HEK293 (cell line): ENCODE data around the gene TUG1.

Source experiments
- CTCF ChIA-PET: fragments of 350-600 bp; formaldehyde crosslinking; extraction: SDS; loops from one replicate; lab custom pipeline; 2021; ENCODE audit warnings: antibody characterized with exemption; lab: Yijun Ruan, JAX
- POLR2A ChIA-PET: fragments of 300-600 bp; formaldehyde crosslinking; extraction: SDS; loops from one replicate; lab custom pipeline; 2020; ENCODE audit warnings: antibody characterized with exemption, inconsistent platforms; lab: Yijun Ruan, JAX
- H3K27ac ChIP-seq: fragments of 200-500 bp; sonication (Bioruptor generic); 2 replicates; pipeline ENCODE4 v1.5.1; 2014; ENCODE audit warnings: low read depth, low read length, control low read depth, inconsistent platforms; ENCODE audit errors: extremely low read depth
- H3K36me3 ChIP-seq, 2 experiments: fragments of 200-500 bp in 1 of 2; sonication (Bioruptor generic) in 1 of 2; 1 replicate in 1 of 2; 2 replicates in 1 of 2; pipeline ENCODE4 v1.5.1; 2014 to 2017; ENCODE audit warnings: inconsistent platforms in 2 of 2, low read length in 2 of 2; ENCODE audit not compliant: control insufficient read depth in 2 of 2, insufficient read depth in 1 of 2
- H3K4me1 ChIP-seq: fragments of 200-500 bp; sonication (Bioruptor generic); 2 replicates; pipeline ENCODE4 v1.5.1; 2014; ENCODE audit warnings: mild to moderate bottlenecking, low read length, inconsistent platforms; ENCODE audit not compliant: control insufficient read depth, insufficient read depth
- H3K4me3 ChIP-seq: 2 replicates; pipeline ENCODE4 v1.5.1; 2011; ENCODE audit warnings: low read depth, mild to moderate bottlenecking, control low read depth, low read length, moderate library complexity
- H3K9me3 ChIP-seq: fragments of 200-500 bp; sonication (Bioruptor generic); 2 replicates; pipeline ENCODE4 v1.5.1; 2014; ENCODE audit warnings: low read depth, low read length, inconsistent platforms; ENCODE audit not compliant: control insufficient read depth, insufficient read depth
- HOXD13 ChIP-seq: sonication (generic); formaldehyde crosslinking; IDR thresholded peaks from 2 replicates; pipeline ENCODE4 v1.8.0; 2022; ENCODE audit warnings: missing genetic modification reagents, borderline replicate concordance
- SP2 ChIP-seq: fragments of 450-650 bp; formaldehyde crosslinking; IDR thresholded peaks from 2 replicates; pipeline ENCODE4 v1.5.1; 2016; ENCODE audit warnings: missing biosample characterization, missing genetic modification characterization
- WT1 ChIP-seq: fragments of 450-650 bp; formaldehyde crosslinking; IDR thresholded peaks from 2 replicates; pipeline ENCODE4 v1.5.1; 2016; ENCODE audit warnings: missing biosample characterization, missing genetic modification characterization
- ZBTB17 ChIP-seq: fragments of 450-650 bp; formaldehyde crosslinking; IDR thresholded peaks from 2 replicates; pipeline ENCODE4 v1.5.1; 2016; ENCODE audit warnings: missing biosample characterization, missing genetic modification characterization
- ZBTB48 ChIP-seq: fragments of 450-650 bp; formaldehyde crosslinking; IDR thresholded peaks from 2 replicates; pipeline ENCODE4 v1.5.1; 2016; ENCODE audit warnings: missing biosample characterization, missing genetic modification characterization
- ZEB2 ChIP-seq: fragments of 450-650 bp; formaldehyde crosslinking; IDR thresholded peaks from 2 replicates; pipeline ENCODE4 v1.5.1; 2016; ENCODE audit warnings: missing biosample characterization, missing genetic modification characterization
- ZFHX2 ChIP-seq: fragments of 450-650 bp; formaldehyde crosslinking; conservative IDR thresholded peaks from 2 replicates; pipeline ENCODE4 v1.5.1; 2016; ENCODE audit warnings: missing biosample characterization, missing genetic modification characterization
- ZFP3 ChIP-seq: fragments of 450-650 bp; formaldehyde crosslinking; IDR thresholded peaks from 2 replicates; pipeline ENCODE4 v1.5.1; 2016; ENCODE audit warnings: low read depth, missing biosample characterization, missing genetic modification characterization
- ZFP69B ChIP-seq: fragments of 450-650 bp; formaldehyde crosslinking; IDR thresholded peaks from 2 replicates; pipeline ENCODE4 v1.5.1; 2016; ENCODE audit warnings: missing biosample characterization, missing genetic modification characterization
- ZNF10 ChIP-seq: fragments of 450-650 bp; formaldehyde crosslinking; IDR thresholded peaks from 2 replicates; pipeline ENCODE4 v1.5.1; 2017; ENCODE audit warnings: missing biosample characterization, missing genetic modification characterization
- ZNF16 ChIP-seq: fragments of 450-650 bp; formaldehyde crosslinking; IDR thresholded peaks from 2 replicates; pipeline ENCODE4 v1.5.1; 2016; ENCODE audit warnings: low read depth, missing biosample characterization, missing genetic modification characterization
- ZNF211 ChIP-seq: fragments of 450-650 bp; formaldehyde crosslinking; IDR thresholded peaks from 2 replicates; pipeline ENCODE4 v1.5.1; 2016; ENCODE audit warnings: low read depth, missing biosample characterization, missing genetic modification characterization
- ZNF23 ChIP-seq: fragments of 450-650 bp; formaldehyde crosslinking; IDR thresholded peaks from 2 replicates; pipeline ENCODE4 v1.5.1; 2016; ENCODE audit warnings: missing biosample characterization, missing genetic modification characterization, borderline replicate concordance
- ZNF239 ChIP-seq: fragments of 450-650 bp; formaldehyde crosslinking; IDR thresholded peaks from 2 replicates; pipeline ENCODE4 v1.5.1; 2016; ENCODE audit warnings: missing biosample characterization, missing genetic modification characterization
- ZNF335 ChIP-seq: fragments of 450-650 bp; formaldehyde crosslinking; conservative IDR thresholded peaks from 2 replicates; pipeline ENCODE4 v1.5.1; 2016; ENCODE audit warnings: missing biosample characterization, missing genetic modification characterization
- ZNF416 ChIP-seq: fragments of 450-650 bp; formaldehyde crosslinking; IDR thresholded peaks from 2 replicates; pipeline ENCODE4 v1.5.1; 2016; ENCODE audit warnings: missing biosample characterization, missing genetic modification characterization
- ZNF571 ChIP-seq: fragments of 450-650 bp; formaldehyde crosslinking; IDR thresholded peaks from 2 replicates; pipeline ENCODE4 v1.5.0; 2017; ENCODE audit warnings: missing biosample characterization, missing genetic modification characterization
- ZNF610 ChIP-seq: fragments of 450-650 bp; formaldehyde crosslinking; IDR thresholded peaks from 2 replicates; pipeline ENCODE4 v1.5.1; 2016; ENCODE audit warnings: missing biosample characterization, missing genetic modification characterization, borderline replicate concordance
- ZNF677 ChIP-seq: fragments of 450-650 bp; IDR thresholded peaks from 2 replicates; pipeline ENCODE4 v1.5.0; 2018; ENCODE audit warnings: missing biosample characterization, mild to moderate bottlenecking, missing genetic modification characterization, moderate library complexity
- ZNF776 ChIP-seq: fragments of 450-650 bp; formaldehyde crosslinking; IDR thresholded peaks from 2 replicates; pipeline ENCODE4 v1.5.0; 2017; ENCODE audit warnings: missing biosample characterization, missing genetic modification characterization, borderline replicate concordance
- ZXDB ChIP-seq: fragments of 450-650 bp; formaldehyde crosslinking; IDR thresholded peaks from 2 replicates; pipeline ENCODE4 v1.5.1; 2016; ENCODE audit warnings: missing biosample characterization, missing genetic modification characterization
- TF ChIP-seq, protein P1 (sequence below): fragments of 450-650 bp; formaldehyde crosslinking; IDR thresholded peaks from 2 replicates; pipeline ENCODE4 v1.5.1; 2016; ENCODE audit warnings: missing biosample characterization, missing genetic modification characterization
- TF ChIP-seq, protein P2 (sequence below): fragments of 450-650 bp; formaldehyde crosslinking; IDR thresholded peaks from 2 replicates; pipeline ENCODE4 v1.5.1; 2017; ENCODE audit warnings: missing biosample characterization, missing genetic modification characterization
- TF ChIP-seq, protein P3 (sequence below): fragments of 450-650 bp; formaldehyde crosslinking; IDR thresholded peaks from 2 replicates; pipeline ENCODE4; 2016; ENCODE audit warnings: missing biosample characterization, missing genetic modification characterization
- TF ChIP-seq, protein P4 (sequence below): fragments of 450-650 bp; formaldehyde crosslinking; IDR thresholded peaks from 2 replicates; pipeline ENCODE4 v1.5.0; 2017; ENCODE audit warnings: missing biosample characterization, missing genetic modification characterization, borderline replicate concordance
- TF ChIP-seq, protein P5 (sequence below): IDR thresholded peaks from 2 replicates; pipeline ENCODE4 v1.6.1; 2011; ENCODE audit warnings: mild to moderate bottlenecking, low read depth, low read length, borderline replicate concordance

TUG1 gene

DNA sequence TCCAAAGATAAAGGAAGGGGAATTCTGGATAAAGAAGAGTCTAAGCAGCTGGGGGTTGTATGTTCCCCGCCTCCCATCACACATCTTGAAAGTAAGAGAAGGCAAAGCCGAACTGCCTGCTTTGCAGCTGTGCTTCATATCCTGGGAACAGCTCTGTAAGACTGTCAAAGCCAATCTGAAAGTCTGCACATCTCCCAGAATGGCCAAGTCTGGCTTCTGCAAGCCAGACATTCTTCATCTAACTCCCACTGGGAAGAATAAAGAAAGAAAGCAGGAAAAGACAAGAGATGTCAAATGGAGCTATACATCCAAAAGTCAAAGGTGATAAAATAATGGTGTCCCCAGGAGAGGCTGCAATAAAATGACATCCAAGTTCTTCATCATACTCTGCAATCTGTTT lies 15.9 kb upstream of the TUG1 start:
- Histone ChIP-seq H3K27ac (no peak overlapping the region), H3K36me3 (peaks cover 49 to 70% of the 10 kb centered on the region in 2 experiments), H3K4me1 (no peaks in the 10 kb centered on the region), H3K9me3 (no peaks in the 10 kb centered on the region), H3K4me3 (no peak overlapping the region)
- CTCF ChIA-PET = interaction anchor here (0.7 to 1.8 kb wide), 2 partner anchors 33 to 39 kb away, joined by 5 to 9 read pairs; no protein-coding TSS in a partner anchor
- POLR2A ChIA-PET = no interaction called here
- TF ChIP-seq ZBTB48 (tag by site-specific recombination) (no peak), ZNF677 (tag by site-specific recombination) (no peak), ZFHX2 (tag by site-specific recombination) (no peak), ZNF335 (tag by site-specific recombination) (no peak), HOXD13 (CRISPR knock-in tag) (no peak), SP2 (no peak), ZNF10 (tag by site-specific recombination) (no peak)
- TF ChIP-seq, protein P1, sequence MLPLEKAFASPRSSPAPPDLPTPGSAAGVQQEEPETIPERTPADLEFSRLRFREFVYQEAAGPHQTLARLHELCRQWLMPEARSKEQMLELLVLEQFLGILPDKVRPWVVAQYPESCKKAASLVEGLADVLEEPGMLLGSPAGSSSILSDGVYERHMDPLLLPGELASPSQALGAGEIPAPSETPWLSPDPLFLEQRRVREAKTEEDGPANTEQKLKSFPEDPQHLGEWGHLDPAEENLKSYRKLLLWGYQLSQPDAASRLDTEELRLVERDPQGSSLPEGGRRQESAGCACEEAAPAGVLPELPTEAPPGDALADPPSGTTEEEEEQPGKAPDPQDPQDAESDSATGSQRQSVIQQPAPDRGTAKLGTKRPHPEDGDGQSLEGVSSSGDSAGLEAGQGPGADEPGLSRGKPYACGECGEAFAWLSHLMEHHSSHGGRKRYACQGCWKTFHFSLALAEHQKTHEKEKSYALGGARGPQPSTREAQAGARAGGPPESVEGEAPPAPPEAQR = no peak

DNA sequence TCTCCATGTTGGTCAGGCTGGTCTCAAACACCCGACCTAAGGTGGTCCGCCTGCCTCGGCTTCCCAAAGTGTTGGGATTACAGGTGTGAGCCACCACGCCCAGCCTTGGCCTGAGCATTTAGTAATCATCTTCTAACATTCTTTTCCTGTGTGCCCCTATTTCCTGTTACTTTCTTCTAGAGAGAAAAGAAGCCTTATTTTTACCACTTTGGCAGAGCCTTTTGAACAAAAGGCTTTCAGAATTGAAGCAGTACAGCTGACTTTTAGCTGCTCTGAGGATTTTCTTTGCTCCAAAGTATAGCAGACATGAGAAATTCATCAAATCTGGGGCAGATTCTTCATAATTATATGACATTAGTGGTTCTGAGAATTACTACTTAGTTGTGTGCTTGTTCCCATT lies 13.9 kb upstream of the TUG1 start:
- ChIA-PET CTCF (no interaction called here), POLR2A (no interaction called here)
- H3K27ac ChIP-seq = no peak overlapping the region
- H3K9me3 ChIP-seq = no peaks in the 10 kb centered on the region
- peaks cover 37 to 51% of the 10 kb centered on the region in 2 experiments for H3K36me3 ChIP-seq
- no peak overlapping the region for H3K4me3 ChIP-seq
- TF ChIP-seq ZNF211 (tag by site-specific recombination) (no peak), ZEB2 (no peak), ZFP69B (tag by site-specific recombination) (no peak), ZNF239 (tag by site-specific recombination) (no peak), ZNF571 (tag by site-specific recombination) (no peak)
- TF ChIP-seq, protein P2, sequence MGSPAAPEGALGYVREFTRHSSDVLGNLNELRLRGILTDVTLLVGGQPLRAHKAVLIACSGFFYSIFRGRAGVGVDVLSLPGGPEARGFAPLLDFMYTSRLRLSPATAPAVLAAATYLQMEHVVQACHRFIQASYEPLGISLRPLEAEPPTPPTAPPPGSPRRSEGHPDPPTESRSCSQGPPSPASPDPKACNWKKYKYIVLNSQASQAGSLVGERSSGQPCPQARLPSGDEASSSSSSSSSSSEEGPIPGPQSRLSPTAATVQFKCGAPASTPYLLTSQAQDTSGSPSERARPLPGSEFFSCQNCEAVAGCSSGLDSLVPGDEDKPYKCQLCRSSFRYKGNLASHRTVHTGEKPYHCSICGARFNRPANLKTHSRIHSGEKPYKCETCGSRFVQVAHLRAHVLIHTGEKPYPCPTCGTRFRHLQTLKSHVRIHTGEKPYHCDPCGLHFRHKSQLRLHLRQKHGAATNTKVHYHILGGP (tag by site-specific recombination) = no peak
- H3K4me1 ChIP-seq = no peaks in the 10 kb centered on the region

DNA sequence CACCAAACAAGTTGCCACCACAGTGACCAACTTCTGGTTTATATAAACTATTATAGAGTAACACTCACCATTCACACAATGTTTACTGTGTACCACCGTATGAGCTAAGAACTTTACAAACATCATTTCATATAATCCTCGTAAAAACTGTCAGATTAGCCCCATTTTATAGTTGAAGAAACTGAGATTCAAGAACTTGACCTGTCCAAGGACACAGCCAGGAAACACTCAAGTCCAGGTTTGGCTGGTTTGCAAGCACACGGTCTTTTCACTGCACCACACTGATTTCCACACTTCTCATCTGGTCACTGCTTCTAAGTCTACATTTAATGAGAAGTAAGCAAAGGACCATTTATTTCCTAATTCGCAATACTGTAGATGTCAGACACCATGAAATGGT lies 4.2 kb upstream of the TUG1 start:
- no peak overlapping the region for H3K4me3 ChIP-seq
- H3K36me3 ChIP-seq = peaks cover 0 to 15% of the 10 kb centered on the region in 2 experiments
- H3K4me1 ChIP-seq = no peaks in the 10 kb centered on the region; the same call in 1 of the 2 replicates
- CTCF ChIA-PET = interaction anchor here (0.6 to 2.3 kb wide), 4 partner anchors 118 to 701 kb away, joined by 3 to 9 read pairs (median 3); partner anchors contain the start of gene SELENOM
- POLR2A ChIA-PET = no interaction called here
- H3K27ac ChIP-seq = no peak overlapping the region
- peaks cover 3% of the 10 kb centered on the region; the same call in 1 of the 2 replicates for H3K9me3 ChIP-seq
- TF ChIP-seq, protein P3, sequence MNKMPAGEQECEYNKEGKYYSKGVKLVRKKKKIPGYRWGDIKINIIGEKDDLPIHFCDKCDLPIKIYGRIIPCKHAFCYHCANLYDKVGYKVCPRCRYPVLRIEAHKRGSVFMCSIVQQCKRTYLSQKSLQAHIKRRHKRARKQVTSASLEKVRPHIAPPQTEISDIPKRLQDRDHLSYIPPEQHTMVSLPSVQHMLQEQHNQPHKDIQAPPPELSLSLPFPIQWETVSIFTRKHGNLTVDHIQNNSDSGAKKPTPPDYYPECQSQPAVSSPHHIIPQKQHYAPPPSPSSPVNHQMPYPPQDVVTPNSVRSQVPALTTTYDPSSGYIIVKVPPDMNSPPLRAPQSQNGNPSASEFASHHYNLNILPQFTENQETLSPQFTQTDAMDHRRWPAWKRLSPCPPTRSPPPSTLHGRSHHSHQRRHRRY (tag by site-specific recombination) = no peak
- TF ChIP-seq ZNF776 (tag by site-specific recombination) (no peak), ZXDB (tag by site-specific recombination) (no peak), ZNF416 (tag by site-specific recombination) (no peak), ZNF610 (tag by site-specific recombination) (no peak), ZNF23 (tag by site-specific recombination) (no peak), ZFP3 (no peak), WT1 (tag by site-specific recombination) (no peak), ZBTB17 (tag by site-specific recombination) (no peak), ZNF16 (no peak), ZNF10 (tag by site-specific recombination) (no peak)
- TF ChIP-seq, protein P4, sequence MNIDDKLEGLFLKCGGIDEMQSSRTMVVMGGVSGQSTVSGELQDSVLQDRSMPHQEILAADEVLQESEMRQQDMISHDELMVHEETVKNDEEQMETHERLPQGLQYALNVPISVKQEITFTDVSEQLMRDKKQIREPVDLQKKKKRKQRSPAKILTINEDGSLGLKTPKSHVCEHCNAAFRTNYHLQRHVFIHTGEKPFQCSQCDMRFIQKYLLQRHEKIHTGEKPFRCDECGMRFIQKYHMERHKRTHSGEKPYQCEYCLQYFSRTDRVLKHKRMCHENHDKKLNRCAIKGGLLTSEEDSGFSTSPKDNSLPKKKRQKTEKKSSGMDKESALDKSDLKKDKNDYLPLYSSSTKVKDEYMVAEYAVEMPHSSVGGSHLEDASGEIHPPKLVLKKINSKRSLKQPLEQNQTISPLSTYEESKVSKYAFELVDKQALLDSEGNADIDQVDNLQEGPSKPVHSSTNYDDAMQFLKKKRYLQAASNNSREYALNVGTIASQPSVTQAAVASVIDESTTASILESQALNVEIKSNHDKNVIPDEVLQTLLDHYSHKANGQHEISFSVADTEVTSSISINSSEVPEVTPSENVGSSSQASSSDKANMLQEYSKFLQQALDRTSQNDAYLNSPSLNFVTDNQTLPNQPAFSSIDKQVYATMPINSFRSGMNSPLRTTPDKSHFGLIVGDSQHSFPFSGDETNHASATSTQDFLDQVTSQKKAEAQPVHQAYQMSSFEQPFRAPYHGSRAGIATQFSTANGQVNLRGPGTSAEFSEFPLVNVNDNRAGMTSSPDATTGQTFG = no peak
- TF ChIP-seq, protein P5, sequence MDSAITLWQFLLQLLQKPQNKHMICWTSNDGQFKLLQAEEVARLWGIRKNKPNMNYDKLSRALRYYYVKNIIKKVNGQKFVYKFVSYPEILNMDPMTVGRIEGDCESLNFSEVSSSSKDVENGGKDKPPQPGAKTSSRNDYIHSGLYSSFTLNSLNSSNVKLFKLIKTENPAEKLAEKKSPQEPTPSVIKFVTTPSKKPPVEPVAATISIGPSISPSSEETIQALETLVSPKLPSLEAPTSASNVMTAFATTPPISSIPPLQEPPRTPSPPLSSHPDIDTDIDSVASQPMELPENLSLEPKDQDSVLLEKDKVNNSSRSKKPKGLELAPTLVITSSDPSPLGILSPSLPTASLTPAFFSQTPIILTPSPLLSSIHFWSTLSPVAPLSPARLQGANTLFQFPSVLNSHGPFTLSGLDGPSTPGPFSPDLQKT = no peak
